Sigmoid colon (tissue), 4 donors: ENCODE results near the gene SAFB.

Experiments used
- EP300 ChIP-seq, 4 donors: sonication (generic); formaldehyde crosslinking; IDR thresholded peaks; one replicate each; pipeline ENCODE4 v1.6.1; 2017; ENCODE audit warnings: antibody characterized with exemption in 4 of 4
- TF ChIP-seq, protein P1 (sequence below), 4 experiments: fragments of 450-650 bp in 3 of 4; fragments of 200-600 bp in 1 of 4; IDR thresholded peaks; one replicate each; pipeline ENCODE4 v1.5.1; 2016 to 2019; ENCODE audit warnings: antibody characterized with exemption in 4 of 4, mild to moderate bottlenecking in 3 of 4, moderate library complexity in 2 of 4

DNA sequence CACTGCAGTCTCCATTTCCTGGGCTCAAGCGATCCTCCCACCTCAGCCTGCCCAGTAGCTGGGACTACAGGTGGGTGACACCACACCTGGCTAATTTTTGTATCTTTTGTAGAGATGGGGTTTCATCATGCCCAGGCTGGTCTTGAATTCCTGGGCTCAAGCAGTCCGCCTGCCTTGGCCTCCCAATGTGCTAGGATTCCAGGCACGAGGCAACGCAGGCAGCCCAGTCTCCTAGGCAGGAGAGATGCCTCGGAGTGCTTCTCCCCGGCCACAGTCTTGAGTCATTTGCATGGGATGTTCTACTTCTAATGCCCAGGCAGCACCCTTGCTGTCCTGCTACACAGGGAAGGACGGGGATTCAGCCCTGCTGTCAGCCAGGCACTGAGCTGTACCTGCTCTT lies 48.7 kb downstream of the SAFB start:
- no peak for TF ChIP-seq EP300 (IDR thresholded peaks at IDR 0.05)
- TF ChIP-seq, protein P1, sequence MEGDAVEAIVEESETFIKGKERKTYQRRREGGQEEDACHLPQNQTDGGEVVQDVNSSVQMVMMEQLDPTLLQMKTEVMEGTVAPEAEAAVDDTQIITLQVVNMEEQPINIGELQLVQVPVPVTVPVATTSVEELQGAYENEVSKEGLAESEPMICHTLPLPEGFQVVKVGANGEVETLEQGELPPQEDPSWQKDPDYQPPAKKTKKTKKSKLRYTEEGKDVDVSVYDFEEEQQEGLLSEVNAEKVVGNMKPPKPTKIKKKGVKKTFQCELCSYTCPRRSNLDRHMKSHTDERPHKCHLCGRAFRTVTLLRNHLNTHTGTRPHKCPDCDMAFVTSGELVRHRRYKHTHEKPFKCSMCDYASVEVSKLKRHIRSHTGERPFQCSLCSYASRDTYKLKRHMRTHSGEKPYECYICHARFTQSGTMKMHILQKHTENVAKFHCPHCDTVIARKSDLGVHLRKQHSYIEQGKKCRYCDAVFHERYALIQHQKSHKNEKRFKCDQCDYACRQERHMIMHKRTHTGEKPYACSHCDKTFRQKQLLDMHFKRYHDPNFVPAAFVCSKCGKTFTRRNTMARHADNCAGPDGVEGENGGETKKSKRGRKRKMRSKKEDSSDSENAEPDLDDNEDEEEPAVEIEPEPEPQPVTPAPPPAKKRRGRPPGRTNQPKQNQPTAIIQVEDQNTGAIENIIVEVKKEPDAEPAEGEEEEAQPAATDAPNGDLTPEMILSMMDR (IDR thresholded peaks at IDR 0.05): no peak
